ENCODE results near the gene OR5AR1. TPM values are rescaled to one million over a fixed set of nuclear protein-coding genes. Genes with fewer than 3 reads are reported as not detected.

The OR5AR1 gene
- total RNA-seq: not detected in 2 replicates

DNA sequence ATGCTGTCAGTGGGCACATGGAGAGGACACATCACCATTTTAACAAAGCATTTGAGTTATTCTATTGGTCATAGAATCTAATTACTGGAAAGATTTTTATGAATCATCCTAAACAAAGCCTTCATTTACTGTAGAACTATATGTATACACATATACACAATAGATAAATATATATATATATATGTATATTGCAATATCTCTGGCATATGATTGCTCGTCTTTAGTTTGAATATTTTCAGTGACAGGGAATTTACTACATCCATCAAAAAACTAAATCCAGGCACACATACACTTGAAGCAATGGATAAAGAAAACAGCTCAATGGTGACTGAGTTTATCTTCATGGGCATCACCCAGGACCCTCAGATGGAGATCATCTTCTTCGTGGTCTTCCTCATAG is at the start of gene OR5AR1:
TSS of gene OR5AR1 (plus strand) at position 301 of the 400 bp plus-strand sequence. CDS start at position 301, 0 bp downstream.

DNA sequence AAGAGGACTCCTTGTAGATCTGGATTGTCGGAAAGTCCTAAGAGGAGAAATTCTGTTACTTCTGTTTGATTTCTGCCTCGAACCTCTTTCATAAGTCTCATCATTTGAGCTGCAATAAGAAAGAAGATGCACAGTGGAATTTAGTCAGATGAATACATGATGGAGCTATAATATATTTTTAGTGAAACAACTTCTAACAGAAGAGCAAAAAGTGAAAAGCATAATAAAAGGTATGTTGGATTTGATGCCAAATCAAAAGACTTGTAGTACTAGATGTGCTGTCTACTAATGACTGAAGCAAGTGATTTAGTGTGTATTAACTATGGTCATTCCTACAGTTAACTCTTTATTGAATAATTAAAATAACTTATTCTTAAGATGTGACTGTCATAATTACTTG is 21.1 kb upstream of the OR5AR1 start, which contains the start of gene OR5AP2:
TSS of gene OR5AP2 (minus strand) at position 101 of the 400 bp plus-strand sequence. CDS start at position 101, 0 bp downstream.

DNA sequence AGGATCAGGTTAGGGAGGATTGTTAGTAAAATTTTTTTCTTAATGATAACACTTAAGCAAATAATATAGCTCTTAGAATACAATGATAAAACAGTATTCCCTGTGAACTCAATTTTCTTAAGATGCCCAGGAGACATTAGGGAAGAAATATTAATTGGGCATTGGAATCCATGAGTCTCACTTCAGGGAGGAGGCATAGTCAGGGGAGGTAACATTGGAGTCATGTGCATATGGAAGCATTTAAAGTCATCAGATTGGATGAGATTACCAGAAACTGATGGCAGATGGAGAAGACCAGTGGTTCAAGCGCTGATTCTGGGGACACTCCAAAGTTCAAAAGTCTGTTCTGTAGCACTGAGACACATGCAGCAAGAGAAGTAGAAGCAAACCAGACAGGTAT is 35.3 kb downstream of the OR5AR1 start, which contains the start of gene OR9G1:
TSS of gene OR9G1 (plus strand) at position 301 of the 400 bp plus-strand sequence. CDS start 1,293 bp downstream, outside the sequence.

Other genes starting within 250 kb of the OR5AR1 start
- gene OR5M3, start 190.3 kb upstream of the OR5AR1 start, total RNA-seq: not detected in 2 replicates
- not detected in 2 replicates for gene OR5M8, start 172.3 kb upstream of the OR5AR1 start, total RNA-seq
- gene OR5M11, start 120.4 kb upstream of the OR5AR1 start, total RNA-seq: not detected in 2 replicates
- not detected in 2 replicates for gene OR5M10, start 86.0 kb upstream of the OR5AR1 start, total RNA-seq
- gene OR5M1, start 48.8 kb upstream of the OR5AR1 start, total RNA-seq: not detected in 2 replicates
- not detected in 2 replicates for gene OR5AP2, start 21.2 kb upstream of the OR5AR1 start, total RNA-seq
- gene OR9G1, start 35.4 kb downstream of the OR5AR1 start, total RNA-seq: not detected in 2 replicates
- gene OR9G4, start 85.0 kb downstream of the OR5AR1 start, total RNA-seq: not detected in 2 replicates